GM10266 (cell line): ENCODE measurements around the gene PRKCE.
"Not testable (repeated sequence)": the region's sequence is repeated elsewhere in the genome, so short reads cannot be mapped to it uniquely, and the experiment has no call there.

Source experiments
- DNase-seq: peaks from one replicate; pipeline ENCODE4 v3.0.0; 2012; ENCODE audit errors: extremely low spot score
- TF ChIP-seq, protein P1 (sequence below): IDR thresholded peaks from 2 replicates; pipeline ENCODE4 v1.5.1; 2012; ENCODE audit warnings: mild to moderate bottlenecking, low read depth; ENCODE audit not compliant: control insufficient read depth, insufficient read depth; ENCODE audit errors: missing control alignments

The PRKCE gene

GRCh38 chr2:45910473-45911060 lies 259.1 kb downstream of the PRKCE start:
- no peak for DNase-seq
- TF ChIP-seq, protein P1, sequence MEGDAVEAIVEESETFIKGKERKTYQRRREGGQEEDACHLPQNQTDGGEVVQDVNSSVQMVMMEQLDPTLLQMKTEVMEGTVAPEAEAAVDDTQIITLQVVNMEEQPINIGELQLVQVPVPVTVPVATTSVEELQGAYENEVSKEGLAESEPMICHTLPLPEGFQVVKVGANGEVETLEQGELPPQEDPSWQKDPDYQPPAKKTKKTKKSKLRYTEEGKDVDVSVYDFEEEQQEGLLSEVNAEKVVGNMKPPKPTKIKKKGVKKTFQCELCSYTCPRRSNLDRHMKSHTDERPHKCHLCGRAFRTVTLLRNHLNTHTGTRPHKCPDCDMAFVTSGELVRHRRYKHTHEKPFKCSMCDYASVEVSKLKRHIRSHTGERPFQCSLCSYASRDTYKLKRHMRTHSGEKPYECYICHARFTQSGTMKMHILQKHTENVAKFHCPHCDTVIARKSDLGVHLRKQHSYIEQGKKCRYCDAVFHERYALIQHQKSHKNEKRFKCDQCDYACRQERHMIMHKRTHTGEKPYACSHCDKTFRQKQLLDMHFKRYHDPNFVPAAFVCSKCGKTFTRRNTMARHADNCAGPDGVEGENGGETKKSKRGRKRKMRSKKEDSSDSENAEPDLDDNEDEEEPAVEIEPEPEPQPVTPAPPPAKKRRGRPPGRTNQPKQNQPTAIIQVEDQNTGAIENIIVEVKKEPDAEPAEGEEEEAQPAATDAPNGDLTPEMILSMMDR = no peak

DNA sequence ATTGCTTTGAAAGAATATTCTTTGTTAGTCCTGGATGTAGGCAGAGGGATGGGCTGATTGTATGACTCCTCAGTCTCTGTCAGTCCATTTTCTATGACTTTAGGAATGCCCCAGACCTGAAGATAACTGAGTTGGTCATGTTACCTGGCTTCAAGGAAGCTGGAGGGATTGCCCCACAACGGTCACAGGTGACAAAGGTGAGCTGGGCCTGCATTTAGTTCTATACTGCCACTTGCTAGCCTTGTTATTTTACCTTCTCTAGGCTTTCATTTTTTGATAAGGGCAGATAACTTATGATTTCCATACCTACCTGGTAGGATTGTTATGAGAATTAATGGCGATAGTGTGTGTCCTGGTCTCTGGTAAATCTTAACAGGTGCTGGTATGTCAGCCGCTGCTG lies 260.1 kb downstream of the PRKCE start:
- no peak for DNase-seq
- TF ChIP-seq, protein P1 = no peak

GRCh38 chr2:45912109-45912508 lies 260.6 kb downstream of the PRKCE start:
- no peak for DNase-seq

DNA sequence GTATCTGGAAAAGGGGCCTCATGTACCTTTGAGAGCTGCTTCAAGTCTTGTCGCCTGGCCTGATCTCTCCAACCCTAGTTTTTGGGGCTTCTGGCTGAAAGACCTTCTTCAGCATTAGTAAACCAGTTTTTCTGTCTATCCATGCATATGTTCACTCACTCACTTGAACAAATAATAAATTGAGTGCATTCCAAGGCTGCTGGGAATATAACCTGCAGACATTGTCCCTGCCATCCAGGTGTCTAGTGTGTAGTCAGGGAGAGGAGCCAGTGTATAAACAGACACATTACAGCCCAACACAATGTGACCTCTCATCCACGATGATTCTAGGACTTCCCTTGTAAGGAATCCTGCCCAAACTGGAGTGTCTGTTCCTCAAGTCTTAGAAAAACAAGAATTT lies 262.1 kb downstream of the PRKCE start:
- no peak for DNase-seq
- TF ChIP-seq, protein P1 = no peak

More at GRCh38 chr2:45912109-45912508, 260.6 kb downstream of the PRKCE start:
- TF ChIP-seq, protein P1 = no peak

- DNase-seq = no peak
- TF ChIP-seq, protein P1 = no peak
Measured at GRCh38 chr2:45915523-45915922, 264.0 kb downstream of the PRKCE start.

DNA sequence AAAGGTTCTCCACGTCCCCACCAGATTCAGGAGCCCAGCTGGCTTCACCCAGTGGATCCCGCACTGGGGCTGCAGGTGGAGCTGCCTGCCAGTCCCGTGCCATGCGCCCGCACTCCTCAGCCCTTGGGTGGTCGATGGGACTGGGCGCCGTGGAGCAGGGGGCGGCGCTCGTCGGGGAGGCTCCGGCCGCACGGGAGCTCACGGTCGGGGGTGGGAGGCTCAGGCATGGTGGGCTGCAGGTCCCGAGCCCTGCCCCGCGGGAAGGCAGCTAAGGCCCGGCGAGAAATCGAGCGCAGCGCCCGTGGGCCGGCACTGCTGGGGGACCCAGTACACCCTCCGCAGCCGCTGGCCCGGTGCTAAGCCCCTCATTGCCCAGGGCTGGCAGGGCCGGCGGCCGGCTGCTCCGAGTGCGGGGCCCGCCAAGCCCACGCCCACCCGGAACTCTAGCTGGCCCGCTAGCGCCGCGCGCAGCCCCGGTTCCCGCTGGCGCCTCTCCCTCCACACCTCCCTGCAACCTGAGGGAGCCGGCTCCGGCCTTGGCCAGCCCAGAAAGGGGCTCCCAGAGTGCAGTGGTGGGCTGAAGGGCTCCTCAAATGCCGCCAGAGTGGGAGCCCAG lies 266.2 kb downstream of the PRKCE start:
- not testable (repeated sequence) for DNase-seq

DNA sequence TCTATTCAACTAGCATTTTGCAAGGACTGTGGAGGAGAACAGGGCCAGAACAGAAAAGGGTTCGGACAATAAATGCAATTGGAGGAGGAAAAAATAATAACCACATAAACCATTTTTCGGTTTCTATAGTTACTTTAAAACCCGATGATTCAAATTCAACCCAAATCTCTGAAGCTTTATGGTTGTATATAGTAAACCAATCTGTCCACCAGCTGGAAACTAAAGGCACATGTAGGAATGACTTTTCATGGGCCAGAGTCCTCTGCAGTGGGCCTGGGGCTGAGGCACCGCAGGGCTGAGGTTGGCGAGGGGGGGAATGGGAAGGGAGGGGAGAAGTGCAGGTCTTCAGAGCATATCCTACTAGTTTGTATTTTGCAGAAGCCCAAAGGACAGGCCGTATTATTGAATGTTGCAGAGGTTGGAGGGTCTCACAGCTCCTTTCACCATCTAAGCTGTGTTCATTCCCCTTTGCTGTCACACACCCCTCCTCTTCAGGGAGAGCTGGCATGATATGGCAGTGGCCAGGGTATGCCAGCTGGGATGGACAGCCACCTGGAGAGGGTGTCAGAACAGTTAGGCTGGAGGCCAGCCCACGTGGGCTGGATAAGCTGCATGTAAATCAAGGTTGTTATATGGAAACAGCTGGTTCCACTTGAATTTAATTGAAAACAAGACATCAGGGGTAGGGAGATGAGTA lies 267.1 kb downstream of the PRKCE start:
- TF ChIP-seq, protein P1 = no peak

More for the DNA sequence above, 267.1 kb downstream of the PRKCE start:
- no peak for DNase-seq
